Keratinocyte (primary cell): ENCODE data around the gene TAF4B. TPM values are rescaled to one million over a fixed set of nuclear protein-coding genes. Genes with fewer than 3 reads are reported as not detected.
A peak's percentile ranks its signal among the peaks of the same experiment; 100 is the strongest.

ENCODE experiments used
- DNase-seq: peaks from one replicate; pipeline ENCODE4 v3.0.0-alpha.2; 2011; ENCODE audit warnings: low read depth, missing footprints, low spot score
- FAIRE-seq: peaks from 2 replicates; lab custom pipeline; 2011; peaks lifted over from hg19 to GRCh38; lab: Jason Lieb, UNC
- H2AFZ ChIP-seq: 2 replicates; pipeline ENCODE4 v1.6.0; 2012; ENCODE audit warnings: low read length, control low read depth, inconsistent platforms; ENCODE audit not compliant: control insufficient read depth
- H3K27ac ChIP-seq: 2 replicates; pipeline ENCODE4 v1.5.1; 2011; ENCODE audit warnings: low read length; ENCODE audit not compliant: control insufficient read depth, insufficient read depth
- H3K27me3 ChIP-seq: 3 replicates; pipeline ENCODE4 v1.6.0; 2011; ENCODE audit warnings: low read length; ENCODE audit not compliant: control insufficient read depth, insufficient read depth; ENCODE audit errors: extremely low read depth
- H3K36me3 ChIP-seq, 2 experiments: 2 replicates in 1 of 2; 3 replicates in 1 of 2; pipeline ENCODE4 v1.5.1; 2011; ENCODE audit warnings: low read length in 2 of 2, mild to moderate bottlenecking in 1 of 2; ENCODE audit not compliant: control insufficient read depth in 2 of 2, insufficient read depth in 2 of 2; ENCODE audit errors: extremely low read depth in 1 of 2
- H3K4me1 ChIP-seq: 3 replicates; pipeline ENCODE4 v1.5.1; 2011; ENCODE audit warnings: low read length; ENCODE audit not compliant: control insufficient read depth, insufficient read depth; ENCODE audit errors: extremely low read depth
- H3K4me2 ChIP-seq: 3 replicates; pipeline ENCODE4 v1.6.0; 2011; ENCODE audit warnings: low read depth, low read length; ENCODE audit not compliant: control insufficient read depth, insufficient read depth; ENCODE audit errors: extremely low read depth
- H3K4me3 ChIP-seq, 3 experiments: fragments of 200-600 bp in 1 of 3; sonication (generic) in 1 of 3; 2 replicates in 2 of 3; 3 replicates in 1 of 3; pipeline ENCODE4 v1.5.1; 2011 to 2016; ENCODE audit warnings: low read length in 3 of 3, mild to moderate bottlenecking in 3 of 3, control low read depth in 2 of 3, inconsistent platforms in 1 of 3, low read depth in 1 of 3, mixed read lengths in 1 of 3, mixed run types in 1 of 3, moderate library complexity in 1 of 3; ENCODE audit not compliant: control insufficient read depth in 2 of 3, insufficient read depth in 2 of 3; ENCODE audit errors: extremely low read depth in 1 of 3
- H3K79me2 ChIP-seq: 2 replicates; pipeline ENCODE4 v1.6.0; 2012; ENCODE audit warnings: low read length; ENCODE audit not compliant: control insufficient read depth, insufficient read depth
- H3K9ac ChIP-seq: 3 replicates; pipeline ENCODE4 v1.6.0; 2011; ENCODE audit warnings: low read length; ENCODE audit not compliant: control insufficient read depth, insufficient read depth; ENCODE audit errors: extremely low read depth
- H3K9me1 ChIP-seq: 3 replicates; pipeline ENCODE4 v1.6.0; 2011; ENCODE audit warnings: low read length; ENCODE audit not compliant: control insufficient read depth, insufficient read depth; ENCODE audit errors: extremely low read depth
- H3K9me3 ChIP-seq: 2 replicates; pipeline ENCODE4 v1.5.1; 2012; ENCODE audit warnings: low read depth, low read length; ENCODE audit not compliant: control insufficient read depth
- H4K20me1 ChIP-seq: 3 replicates; pipeline ENCODE4 v1.6.0; 2011; ENCODE audit warnings: low read length; ENCODE audit not compliant: control insufficient read depth, insufficient read depth; ENCODE audit errors: extremely low read depth
- EZH2 ChIP-seq: IDR thresholded peaks from one replicate; pipeline ENCODE4 v1.6.1; 2012; ENCODE audit warnings: inconsistent platforms, mild to moderate bottlenecking, low read length, moderate library complexity
- dilution Hi-C: fragments of 300-500 bp; cut with MboI; formaldehyde crosslinking; loops from one replicate; pipeline ENCODE4 v1.7.0; 2020; ENCODE audit warnings: low sequenced_read_pairs; ENCODE audit not compliant: extremely low pct_ligation_motif_present
- polyA plus RNA-seq, 5 experiments: library from polyadenylated mRNA; depleted of rRNA in 3 of 5; stranded (reverse) in 3 of 5; stranded (forward) in 1 of 5; unstranded in 1 of 5; fragments of >200 nt; gene quantifications; 1 replicate in 1 of 5; 2 replicates in 3 of 5; 3 replicates in 1 of 5; pipeline versions ENCODE4 v1.2.1 to v1.2.3, GENCODE V29; 2011 to 2012; ENCODE audit warnings: missing spikeins in 2 of 5, low read depth in 1 of 5, low replicate concordance in 1 of 5
- TF ChIP-seq, protein P1 (sequence below), 3 experiments: IDR thresholded peaks in 1 of 3; conservative IDR thresholded peaks in 1 of 3; optimal IDR thresholded peaks in 1 of 3; 2 replicates in 2 of 3; 3 replicates in 1 of 3; pipeline versions ENCODE3 to v1.5.1; 2011; ENCODE audit warnings: low read length in 3 of 3, mild to moderate bottlenecking in 3 of 3, moderate library complexity in 2 of 3, control low read depth in 1 of 3, inconsistent platforms in 1 of 3; ENCODE audit not compliant: insufficient read depth in 2 of 3; ENCODE audit errors: extremely low read depth in 1 of 3

Gene TAF4B
- polyA plus RNA-seq, 1 donor (not counting 4 experiments of a cell fraction or from before 2014, with no cell fraction given), result 5.9 TPM

DNA sequence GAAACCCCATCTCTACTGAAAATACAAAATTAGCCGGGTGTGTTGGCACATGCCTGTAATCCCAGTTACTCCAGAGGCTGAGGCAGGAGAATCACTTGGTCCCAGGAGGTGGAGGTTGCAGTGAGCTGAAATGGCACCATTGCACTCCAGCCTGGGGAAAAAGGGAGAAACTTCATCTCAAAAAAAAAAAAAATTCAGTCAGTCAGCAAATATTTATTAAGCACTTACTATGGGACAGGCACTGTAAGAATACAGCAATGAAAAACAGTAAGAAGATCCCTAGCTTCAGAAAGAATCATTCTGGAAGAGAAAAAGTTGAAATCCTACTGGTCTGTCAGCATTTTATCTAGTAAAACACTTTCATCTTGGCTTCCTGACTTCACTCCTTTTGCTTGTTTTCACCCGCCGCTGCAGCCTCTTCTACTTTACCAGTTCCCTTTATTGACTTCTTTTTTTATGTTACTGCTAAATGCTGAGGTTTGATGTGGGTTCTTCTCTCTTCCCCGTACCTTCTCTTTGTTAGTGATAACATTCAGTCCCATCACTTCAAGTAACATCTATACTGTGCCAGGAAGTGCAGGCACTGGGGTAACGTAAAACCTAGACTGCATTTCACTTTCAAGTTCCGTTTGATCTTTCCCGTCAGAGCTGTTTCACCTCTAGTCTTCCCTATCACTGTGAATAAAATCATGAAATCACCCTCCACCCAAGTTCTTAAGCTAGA, 10.8 kb upstream of the TAF4B start:
- Histone ChIP-seq H3K9ac (no peak overlapping the region), H3K4me2 (no peak overlapping the region), H3K79me2 (no peaks in the 10 kb centered on the region), H4K20me1 (no peaks in the 10 kb centered on the region), H3K4me3 (no peak overlapping the region), H2AFZ (no peak overlapping the region), H3K9me1 (no peaks in the 10 kb centered on the region), H3K27me3 (no peaks in the 10 kb centered on the region), H3K4me1 (no peaks in the 10 kb centered on the region), H3K9me3 (no peaks in the 10 kb centered on the region), H3K27ac (no peak overlapping the region), H3K36me3 (no peaks in the 10 kb centered on the region)
- dilution Hi-C loops, result no loop called here
- no peak for DNase-seq
- TF ChIP-seq EZH2, result no peak
- TF ChIP-seq, protein P1, sequence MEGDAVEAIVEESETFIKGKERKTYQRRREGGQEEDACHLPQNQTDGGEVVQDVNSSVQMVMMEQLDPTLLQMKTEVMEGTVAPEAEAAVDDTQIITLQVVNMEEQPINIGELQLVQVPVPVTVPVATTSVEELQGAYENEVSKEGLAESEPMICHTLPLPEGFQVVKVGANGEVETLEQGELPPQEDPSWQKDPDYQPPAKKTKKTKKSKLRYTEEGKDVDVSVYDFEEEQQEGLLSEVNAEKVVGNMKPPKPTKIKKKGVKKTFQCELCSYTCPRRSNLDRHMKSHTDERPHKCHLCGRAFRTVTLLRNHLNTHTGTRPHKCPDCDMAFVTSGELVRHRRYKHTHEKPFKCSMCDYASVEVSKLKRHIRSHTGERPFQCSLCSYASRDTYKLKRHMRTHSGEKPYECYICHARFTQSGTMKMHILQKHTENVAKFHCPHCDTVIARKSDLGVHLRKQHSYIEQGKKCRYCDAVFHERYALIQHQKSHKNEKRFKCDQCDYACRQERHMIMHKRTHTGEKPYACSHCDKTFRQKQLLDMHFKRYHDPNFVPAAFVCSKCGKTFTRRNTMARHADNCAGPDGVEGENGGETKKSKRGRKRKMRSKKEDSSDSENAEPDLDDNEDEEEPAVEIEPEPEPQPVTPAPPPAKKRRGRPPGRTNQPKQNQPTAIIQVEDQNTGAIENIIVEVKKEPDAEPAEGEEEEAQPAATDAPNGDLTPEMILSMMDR (optimal IDR thresholded peaks at IDR 0.05 in 1 of 3, IDR thresholded peaks at IDR 0.05 in 1 of 3, conservative IDR thresholded peaks at IDR 0.05 in 1 of 3; ENCODE audit: extremely low read depth in 1 of 3, insufficient read depth in 2 of 3, low read length in 3 of 3), result no peak
- FAIRE-seq, result no peak

DNA sequence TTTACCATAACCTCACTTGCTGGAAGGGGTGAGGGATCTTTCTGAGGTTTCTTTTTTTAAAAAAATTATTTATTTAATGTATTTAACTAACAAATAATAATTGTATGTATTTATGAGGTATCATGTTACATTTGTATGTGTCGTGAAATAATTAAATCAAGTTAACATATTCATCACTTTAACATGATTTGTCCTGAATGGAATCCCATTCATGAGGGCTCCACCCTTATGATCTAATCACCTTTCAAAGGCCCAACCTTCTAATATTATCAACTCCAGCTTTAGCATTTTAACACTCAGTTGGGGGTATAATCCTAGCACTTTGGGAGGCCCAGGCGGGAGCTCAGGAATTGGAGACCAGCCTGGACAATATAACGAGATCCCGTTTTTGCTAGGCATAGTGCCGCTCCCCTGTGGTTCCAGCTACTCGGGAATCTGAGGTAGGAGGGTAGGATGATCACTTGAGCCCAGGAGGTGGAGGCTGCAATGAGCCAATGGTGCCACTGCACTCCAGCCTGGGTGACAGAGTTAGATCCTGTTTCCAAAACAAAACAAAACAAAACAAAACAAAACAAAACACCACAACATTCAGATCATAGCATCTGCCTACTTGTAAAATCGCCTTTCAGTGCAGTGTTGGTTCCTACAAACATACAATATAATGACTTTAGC, 1.1 kb upstream of the TAF4B start:
- Histone ChIP-seq H3K36me3 (no peaks in the 10 kb centered on the region), H3K9me1 (peaks cover 2% of the 10 kb centered on the region), H3K27me3 (no peaks in the 10 kb centered on the region), H3K4me2 (peak overlapping the region; percentile 95), H3K79me2 (peaks cover 27% of the 10 kb centered on the region), H3K27ac (peak overlapping the region; percentile 92), H3K9me3 (no peaks in the 10 kb centered on the region), H3K9ac (peak overlapping the region; percentile 98), H2AFZ (peak overlapping the region; percentile 89), H3K4me3 (peak overlapping the region in 2 of 3 experiments; percentile 65 to 89), H4K20me1 (no peaks in the 10 kb centered on the region), H3K4me1 (peaks cover 35% of the 10 kb centered on the region)
- TF ChIP-seq, protein P1 (optimal IDR thresholded peaks at IDR 0.05 in 1 of 3, IDR thresholded peaks at IDR 0.05 in 1 of 3, conservative IDR thresholded peaks at IDR 0.05 in 1 of 3; ENCODE audit: extremely low read depth in 1 of 3, insufficient read depth in 2 of 3, low read length in 3 of 3), result no peak
- no peak for TF ChIP-seq EZH2
- no peak for FAIRE-seq
- peak; percentile 21 for DNase-seq
- dilution Hi-C loops, result no loop called here
